Activated gamma-delta T cell treated with anti-CD3 and anti-CD28 coated beads, Interleukin-2, amount 50 U/mL, for 16 hours (primary cell): ENCODE data around the gene NPSR1.
"Not testable (repeated sequence)": the region's sequence is repeated elsewhere in the genome, so short reads cannot be mapped to it uniquely, and the experiment has no call there.

Experiments used
- DNase-seq: peaks from one replicate; pipeline ENCODE4 v3.0.0-alpha.2; 2020; ENCODE audit warnings: low read depth

Gene NPSR1

DNA sequence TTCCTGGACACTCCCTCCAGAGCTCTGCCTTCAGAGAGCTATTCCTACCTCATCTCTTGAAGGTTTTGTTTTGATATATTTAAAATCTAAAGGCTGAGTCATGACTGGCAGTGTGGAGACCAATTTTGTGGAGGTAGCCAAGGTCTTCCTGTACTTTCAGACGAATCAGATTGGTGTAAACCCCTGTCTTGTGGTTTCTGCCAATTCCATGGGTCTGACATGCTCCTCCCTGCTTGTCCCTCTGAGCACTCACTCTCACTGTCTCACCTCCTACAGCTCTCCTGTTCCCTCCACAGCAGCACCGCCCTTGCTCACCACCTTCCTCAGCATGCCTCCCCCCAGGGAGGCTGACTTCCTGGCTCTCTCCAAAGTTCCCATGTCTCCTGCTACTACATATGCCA lies 179.8 kb downstream of the NPSR1 start:
- DNase-seq, result no peak

DNA sequence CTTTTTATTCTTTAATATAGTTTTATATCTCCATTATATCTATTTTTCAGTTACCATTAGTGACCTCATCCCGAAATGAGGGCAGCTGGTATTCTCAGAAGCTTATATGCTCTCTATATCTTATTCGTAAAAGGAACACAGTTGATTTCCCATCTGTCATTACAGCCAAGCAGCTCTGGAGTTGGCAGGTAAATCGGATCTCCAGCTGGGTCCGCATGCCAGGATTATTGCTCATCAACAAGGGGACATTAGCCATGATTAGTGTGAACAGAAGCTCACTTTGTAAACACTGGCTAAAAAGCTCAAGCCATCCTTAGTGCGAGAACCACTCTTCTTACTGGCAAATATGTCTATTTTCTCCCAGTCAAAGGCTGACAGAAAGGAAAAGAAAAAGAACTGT lies 180.3 kb downstream of the NPSR1 start:
- DNase-seq, result no peak

DNA sequence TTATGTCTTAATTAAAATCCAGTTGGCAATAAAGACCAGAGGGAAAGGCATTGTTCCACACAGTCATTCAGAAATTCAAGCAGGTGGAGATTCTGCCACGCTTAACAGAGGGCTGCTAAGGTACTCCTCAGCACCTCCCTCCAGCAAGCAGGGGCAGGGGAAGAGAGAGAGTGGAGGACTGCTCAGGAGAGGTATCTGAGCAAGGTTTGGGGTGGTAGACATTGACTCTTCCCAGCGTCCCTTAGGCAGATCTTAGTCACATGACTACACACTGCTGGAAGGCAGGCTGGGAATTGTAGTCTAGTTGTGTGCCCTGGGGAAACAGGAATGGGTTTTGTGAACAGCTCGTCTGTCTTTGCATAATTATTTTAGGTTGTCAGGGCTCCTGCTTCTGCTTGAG lies 181.6 kb downstream of the NPSR1 start:
- DNase-seq, result no peak

DNA sequence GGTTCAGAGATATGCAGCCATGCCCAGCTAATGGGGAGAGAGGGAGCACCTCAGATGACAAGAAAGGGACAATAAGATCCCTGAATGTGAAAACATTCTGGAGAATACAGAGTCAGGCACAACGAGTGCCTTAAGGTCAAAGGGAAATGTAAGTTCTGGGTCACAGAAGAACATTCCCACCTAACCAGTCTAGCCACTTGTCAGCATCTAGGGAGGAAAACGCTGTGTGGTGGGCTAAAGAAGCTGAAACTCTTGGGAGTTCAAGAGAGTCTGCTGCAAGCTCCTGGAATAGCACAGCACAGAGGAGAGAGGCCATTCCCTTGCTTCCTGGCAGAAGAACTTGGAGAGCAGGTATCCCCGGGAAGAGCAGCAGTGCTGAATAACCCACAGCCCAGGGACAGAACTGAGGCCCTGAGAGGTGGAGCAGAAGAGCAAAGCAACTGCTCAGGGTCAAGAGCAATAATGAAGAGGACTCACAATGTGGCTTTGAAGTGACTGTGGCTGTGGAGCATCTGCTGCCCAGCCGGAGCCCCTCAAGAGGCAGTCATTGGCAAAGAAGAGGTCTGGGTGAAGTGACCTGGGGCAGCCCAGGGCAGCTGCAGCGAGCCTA lies 182.3 kb downstream of the NPSR1 start:
- no peak for DNase-seq

DNA sequence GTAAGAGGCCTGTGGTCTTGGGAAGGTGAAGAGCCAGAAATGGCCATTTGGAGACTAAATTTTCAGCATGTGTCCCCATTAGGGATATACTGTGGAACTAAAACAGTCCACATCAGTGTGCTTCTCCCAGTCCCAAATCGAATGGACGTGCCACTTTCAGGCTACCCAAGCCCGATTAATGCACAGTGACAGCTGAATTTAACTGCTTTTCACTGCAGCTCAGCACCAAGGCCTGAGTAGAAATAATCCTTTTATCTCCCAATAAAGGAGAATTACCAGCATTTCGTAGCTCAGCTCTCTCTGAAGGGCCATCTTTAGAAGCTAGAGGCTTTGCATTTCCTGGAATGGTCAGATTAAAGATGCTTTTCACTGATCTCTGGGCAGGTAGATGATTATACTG lies 183.3 kb downstream of the NPSR1 start:
- DNase-seq, result no peak

DNA sequence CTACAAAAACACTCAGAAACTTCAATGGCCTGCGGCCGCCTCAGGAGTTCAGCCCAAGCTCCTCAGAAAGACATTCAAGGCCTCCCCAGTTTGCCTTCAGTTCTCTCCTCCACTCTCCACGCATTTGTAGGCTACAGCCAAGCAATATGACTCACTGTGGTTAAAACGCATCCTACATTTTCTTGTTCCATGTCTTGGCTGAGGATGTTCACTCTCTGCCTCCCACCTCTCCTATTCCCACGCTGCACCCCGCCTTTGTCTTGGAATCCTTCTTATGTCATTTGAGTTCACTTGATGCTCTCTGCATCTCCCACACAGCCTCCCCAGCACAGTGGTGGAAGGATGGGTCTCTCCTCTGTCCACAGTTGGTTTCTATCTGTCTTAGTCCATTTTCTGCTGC lies 184.8 kb downstream of the NPSR1 start:
- DNase-seq, result no peak

DNA sequence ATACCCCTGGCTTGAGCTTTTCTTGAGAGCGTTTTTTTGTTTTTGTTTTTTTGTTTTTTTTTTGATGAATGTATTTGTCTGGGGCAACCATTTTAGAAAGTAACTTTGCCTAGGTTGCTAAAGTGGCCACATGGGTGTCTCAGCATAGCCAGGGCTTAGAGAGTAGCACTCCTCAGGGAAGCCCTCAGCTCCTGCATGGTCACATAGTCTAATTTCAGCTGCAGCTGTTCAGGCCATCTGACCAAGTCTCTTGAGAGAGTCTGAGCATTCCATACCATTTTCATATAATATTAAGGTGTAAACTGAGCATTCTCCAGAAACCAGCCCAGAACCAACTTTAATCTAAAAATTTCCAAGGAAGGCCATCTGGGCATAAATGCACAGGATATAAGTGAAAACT lies 186.4 kb downstream of the NPSR1 start:
- DNase-seq, result no peak

DNA sequence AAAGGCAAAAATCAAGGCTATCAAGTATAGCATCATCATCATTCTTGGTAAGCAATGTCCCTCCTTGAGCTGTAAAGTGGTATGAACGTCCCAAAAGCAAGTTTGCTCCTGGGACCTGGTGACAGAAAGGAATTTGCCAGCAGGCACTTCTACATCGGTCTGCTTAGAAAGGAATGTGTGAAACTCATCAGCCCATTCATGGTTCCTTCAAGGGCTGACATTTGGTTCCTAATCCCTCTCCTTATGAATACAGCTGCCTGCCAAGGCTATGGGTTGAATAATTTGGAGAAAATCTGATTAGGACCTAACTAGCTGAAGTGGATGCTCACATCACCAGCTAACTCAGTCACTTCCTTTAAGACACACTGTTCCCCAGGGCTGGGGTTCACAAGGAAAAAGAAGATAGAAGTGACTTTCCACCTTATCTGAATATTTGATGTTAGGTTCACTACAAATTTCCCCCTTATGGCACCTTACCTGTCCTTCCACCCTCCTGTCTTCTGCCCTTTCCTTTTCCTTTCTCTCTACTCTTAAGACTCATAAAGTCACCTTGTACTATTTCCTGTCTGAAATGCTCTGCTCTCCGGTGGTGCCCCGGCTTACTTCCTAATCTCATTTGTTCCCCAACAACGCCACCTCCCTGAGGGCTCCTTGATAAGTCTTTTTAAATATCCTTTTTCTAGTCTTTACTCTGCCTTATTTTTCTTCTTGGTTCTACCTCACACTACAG lies 187.1 kb downstream of the NPSR1 start:
- no peak for DNase-seq

DNA sequence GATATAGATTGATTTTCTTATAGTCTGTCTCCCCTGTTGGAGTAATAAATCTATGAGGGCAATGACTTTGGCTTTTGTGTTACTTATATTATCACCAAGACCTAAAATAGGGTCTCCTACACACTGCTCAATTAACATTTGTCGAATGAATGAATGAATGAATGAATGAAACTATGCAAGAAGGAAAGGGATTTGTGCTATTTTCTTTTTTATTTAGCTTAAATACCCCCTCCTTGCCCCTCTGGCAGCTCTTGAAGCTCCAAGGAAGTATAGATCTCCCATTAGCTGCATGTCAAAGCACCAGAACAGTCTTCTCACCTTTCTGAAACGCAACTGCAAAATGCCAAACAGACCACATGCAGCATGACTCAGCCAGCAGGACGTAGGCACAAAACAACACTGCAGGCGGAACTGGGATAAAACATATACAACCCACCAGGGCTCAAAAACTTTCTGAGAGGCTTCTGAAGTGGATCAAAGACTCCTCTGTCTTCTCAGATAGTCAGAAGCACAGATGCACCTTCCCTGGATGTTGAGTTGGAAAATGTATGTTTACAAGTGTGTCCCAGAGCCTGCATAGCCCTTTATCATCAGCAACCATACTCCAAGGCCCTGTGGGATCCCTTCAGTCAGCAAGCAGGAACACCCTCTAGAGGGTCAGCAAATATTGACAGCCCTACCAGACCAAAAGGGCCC lies 187.8 kb downstream of the NPSR1 start:
- DNase-seq, result no peak

DNA sequence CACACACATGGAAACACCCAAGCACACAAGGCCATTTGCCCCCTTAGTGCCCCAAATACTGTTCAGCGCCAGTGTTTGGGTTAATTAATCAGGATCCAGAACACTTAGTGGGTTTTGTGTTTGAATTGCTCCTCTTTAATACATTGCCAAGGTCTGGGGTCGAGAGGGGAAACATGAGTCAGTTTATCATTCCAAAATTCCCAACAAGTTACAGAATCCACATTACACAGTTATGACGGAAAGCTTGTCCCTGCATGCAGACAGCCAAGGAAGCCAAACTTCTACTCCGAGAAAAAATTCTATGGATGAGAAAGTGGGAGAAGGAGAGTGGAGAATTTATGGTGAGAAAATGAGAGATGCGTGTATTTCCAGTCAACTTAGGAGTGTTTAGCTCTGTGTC lies 189.0 kb downstream of the NPSR1 start:
- DNase-seq, result no peak

DNA sequence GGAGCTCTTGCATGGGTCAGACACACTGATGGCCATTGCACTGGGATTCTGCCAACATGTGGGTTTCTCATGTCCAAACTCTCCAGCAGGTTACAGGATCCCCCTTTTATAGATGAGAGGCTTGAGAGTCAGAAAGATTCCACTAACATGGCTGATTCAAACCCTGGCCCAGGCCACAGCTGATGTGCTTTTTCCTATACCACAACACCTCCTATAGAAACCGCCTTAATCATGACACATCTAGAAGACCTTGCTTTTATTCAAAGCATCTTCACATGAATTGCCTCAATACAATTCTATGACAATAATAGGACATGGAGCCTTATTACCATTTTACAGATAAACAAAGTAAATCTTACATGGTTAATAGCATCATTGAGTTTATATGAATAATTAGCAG lies 190.7 kb downstream of the NPSR1 start:
- no peak for DNase-seq

DNA sequence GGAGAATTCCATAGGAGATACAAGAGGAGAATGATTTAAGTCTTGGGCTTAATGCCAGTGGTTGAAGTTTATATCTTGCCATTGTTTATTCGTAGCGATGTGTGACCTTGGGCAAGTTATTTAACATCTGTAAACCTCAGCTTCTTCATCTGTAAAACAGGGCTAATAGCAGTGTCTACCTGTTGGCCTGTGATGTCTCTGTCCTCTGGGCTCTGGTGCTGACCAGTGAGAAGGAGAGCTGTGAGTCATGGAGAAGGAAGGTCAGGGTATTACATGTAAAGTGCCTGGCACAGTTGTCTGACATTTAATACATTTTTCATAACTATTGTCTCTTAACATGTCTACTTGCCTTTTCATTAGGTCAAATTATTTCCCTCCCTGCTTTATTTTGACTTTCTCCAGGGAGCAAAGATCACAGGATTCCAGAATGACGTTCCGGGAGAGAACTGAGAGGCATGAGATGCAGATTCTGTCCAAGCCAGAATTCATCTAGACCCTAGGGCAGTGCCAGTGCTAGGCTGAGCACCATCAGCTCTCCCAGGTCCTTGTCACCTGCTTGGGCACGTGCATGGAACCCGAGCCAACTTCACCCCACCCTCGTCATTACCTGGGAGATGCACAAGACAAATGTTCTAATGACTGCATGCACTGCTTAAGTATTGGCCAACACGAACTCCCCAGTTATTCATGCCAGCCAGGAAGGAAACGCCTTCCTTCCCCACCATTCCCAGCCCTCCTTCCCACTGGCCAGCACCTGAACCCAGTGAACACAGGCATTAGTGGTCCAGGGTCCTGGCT lies 191.3 kb downstream of the NPSR1 start:
- DNase-seq, result no peak

DNA sequence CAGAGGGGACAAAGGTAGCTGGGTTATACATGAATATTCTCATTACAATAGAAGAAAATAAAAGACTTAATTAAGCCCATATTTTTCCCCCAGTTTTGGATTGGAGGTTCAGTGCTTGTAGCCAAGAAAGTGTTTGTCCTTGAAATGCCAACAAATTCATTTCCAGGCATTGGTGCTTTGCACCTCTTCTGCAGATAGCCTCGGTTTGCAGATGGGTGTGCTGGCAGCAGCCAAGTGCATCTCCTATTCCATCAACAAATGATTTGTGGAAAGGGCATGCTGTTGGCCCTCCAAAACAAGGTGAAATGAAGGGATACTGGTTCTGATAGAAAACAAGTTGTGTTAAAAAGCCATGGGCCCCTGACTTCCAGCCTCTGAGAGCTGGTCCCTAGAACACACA lies 192.0 kb downstream of the NPSR1 start:
- no peak for DNase-seq

DNA sequence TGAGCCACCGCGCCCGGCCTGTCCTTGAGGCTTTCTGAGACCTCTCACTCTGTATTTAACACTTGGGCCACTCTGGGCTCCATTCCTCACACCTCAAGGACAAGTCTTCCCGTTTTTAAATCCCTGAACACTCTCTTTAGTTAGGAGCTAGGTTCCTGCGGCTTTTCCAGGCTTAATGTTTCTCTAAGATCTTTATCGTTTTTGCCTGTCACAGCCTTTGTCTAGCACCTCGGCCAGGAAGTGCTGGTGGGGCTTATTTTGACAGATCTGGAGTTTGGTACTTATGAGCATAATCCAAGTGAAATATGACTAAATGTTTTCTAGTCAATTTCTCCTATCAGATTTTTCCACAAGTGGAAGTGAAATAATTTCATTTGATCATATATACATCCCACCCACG lies 192.7 kb downstream of the NPSR1 start:
- no peak for DNase-seq

DNA sequence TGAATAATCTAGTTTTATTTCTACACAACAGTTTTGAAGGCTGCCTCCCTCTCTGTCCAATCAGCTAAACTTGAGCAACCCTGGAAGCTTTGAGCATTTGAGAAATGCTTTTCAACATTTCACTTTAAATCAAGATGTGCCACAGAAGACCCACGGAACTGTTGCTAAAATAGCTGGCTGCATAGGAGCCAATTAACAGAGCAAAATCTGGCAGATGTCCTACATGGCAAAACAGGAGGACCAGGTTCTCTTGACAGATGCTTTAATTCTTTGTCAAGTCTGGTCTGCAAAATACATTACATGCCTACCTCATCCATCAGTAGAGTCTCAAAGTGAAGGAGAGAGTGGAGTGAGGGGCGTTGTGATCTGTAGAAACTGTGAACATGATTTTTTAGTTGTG lies 193.4 kb downstream of the NPSR1 start:
- DNase-seq, result no peak

DNA sequence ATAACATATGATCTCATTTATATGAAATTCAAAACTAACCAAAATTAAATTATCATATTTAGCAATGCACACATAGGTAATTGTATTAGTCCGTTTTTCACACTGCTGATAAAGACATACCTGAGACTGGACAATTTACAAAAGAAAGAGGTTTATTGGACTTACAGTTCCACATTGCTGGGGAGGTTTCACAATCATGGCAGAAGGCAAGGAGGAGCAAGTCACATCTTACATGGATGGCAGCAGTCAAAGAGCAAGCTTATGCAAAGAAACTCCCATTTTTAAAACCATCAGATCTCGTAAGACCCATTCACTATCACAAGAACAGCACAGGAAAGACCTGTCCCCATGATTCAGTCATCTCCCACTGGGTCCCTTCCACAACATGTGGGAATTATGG lies 200.4 kb downstream of the NPSR1 start:
- not testable (repeated sequence) for DNase-seq

DNA sequence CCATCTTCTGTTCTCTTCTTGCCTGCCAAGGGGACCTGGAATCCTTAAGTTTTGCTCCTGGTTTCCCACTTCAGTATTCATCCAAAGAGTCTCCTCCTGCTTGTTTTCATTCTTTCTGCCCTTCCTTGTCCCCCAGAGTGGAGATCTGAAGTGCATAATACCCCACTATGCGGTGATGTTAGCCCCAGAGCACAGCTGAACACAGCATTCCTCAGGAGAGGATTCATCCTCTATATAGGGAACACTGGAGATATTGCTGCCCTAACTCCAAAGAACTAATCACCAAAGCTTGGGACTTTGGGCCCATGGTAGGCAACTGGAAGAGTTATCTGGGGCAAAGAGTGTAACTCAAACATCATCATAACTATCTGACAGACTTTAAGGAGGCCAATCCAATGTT lies 201.3 kb downstream of the NPSR1 start:
- not testable (repeated sequence) for DNase-seq

DNA sequence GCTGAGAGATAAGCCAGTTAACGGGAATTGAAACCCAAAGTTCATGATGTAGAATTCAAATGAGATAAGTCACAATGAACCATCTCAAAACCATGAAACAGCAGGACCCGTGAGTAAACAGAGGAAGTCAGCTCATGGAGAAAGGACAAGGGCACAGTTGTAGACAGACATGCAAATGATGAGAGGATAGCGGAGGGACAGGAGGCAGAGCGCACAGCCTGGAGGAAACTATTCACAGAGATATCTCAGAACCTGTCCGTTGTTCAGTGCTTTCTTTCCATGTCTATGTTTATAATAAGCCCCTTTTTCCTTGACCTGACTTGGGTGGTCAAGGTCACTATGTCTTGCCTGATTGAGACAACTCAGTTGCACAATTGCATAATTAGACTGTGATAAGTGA lies 208.2 kb downstream of the NPSR1 start:
- not testable (repeated sequence) for DNase-seq

DNA sequence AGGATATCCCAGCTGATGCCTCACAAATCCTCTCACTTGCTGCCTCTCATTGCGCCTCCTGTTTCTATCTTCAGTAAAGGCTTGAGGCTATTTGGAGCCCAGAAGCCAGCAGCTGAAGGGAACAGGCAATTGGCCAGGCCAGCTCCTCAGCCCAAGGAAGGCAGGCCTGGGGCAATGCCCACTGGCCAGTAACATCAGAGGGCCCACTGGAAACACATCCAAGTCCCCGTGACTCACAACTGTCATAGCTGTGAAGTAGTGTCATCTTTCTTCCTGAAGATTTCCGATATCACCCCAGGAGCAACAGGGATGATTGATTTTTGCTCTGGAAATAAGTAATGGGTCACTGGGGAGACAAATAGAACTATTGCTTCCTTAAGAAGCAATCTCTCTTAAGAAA lies 209.3 kb downstream of the NPSR1 start:
- DNase-seq, result not testable (repeated sequence)

DNA sequence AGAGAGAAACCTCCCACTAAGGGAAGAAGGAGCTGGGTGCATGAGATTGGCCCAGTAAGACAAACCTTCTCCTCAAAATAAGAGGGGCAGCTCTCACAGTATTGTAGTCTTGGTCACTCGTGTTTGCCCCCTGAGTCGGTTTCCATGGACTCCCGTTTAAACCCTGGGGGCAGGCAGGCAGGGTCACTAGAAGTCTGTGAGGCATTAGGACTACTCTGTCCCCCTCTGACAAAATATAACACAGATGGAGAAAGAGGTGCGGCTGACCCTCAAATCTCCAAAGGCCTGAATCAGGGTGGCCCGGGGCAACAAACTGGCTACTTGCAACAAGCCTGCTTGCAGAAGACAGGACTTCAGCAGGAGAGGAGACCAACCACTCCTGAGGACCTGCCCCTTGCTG lies 210.6 kb downstream of the NPSR1 start:
- DNase-seq, result not testable (repeated sequence)

DNA sequence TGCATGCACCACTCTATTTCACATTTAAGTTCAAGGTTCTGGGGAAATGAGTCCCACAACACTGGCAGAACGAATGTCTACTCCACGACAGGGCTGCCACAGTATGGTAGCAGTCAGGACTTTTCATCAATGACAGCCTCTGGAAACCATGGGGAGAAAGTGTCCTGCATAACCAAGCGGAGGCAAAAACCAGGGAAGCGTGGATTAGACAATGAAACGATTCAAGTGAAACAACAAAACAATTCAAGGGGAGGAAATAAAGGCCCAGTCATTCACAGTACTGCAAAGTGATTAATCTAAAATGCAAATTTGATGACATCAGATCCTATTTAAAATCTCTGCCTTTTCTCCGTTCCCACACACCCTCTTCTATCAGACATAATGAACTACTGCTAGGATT lies 211.0 kb downstream of the NPSR1 start:
- no peak for DNase-seq

DNA sequence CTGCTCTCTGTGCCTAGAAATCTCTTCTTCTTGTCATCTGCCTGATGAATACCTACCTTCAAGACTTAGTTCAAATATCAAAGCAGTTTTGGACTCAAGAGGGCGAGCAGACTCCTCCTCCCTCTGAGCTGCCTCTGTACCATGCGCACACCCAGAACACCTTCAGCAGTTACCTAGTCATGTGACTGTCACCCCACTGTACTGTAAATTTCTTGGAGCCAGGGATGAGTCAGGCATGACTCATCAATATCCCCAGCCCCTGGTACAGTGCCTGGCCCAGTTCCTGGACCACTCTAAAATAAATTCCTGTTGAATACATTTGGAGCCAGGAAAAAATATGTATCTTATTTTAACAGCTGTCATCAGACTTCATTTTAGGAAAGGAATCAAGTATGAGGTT lies 212.0 kb downstream of the NPSR1 start:
- DNase-seq, result not testable (repeated sequence)

DNA sequence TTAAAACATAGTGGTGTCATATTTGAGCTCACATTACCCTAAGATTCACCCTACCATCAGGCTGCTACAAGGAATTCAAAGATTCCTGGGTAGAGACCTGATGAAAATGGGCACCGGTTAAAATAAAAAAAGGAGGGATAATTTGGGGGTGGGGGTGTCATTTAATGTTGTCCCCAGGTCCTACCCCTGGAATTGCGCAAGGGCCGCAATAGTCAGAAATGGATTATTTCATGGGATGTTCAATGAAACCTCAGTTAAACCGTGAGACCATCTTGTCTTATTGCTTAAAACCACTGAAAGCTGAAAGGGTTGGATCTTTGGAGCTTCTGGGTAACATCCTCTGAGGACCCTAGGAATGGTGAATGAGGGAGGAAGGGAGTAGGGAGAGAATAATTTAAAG lies 216.3 kb downstream of the NPSR1 start:
- not testable (repeated sequence) for DNase-seq
